ENCODE results near the gene TAS2R40. TPM values are rescaled to one million over a fixed set of nuclear protein-coding genes. Genes with fewer than 3 reads are reported as not detected.
"Not testable (repeated sequence)": the region's sequence is repeated elsewhere in the genome, so short reads cannot be mapped to it uniquely, and the experiment has no call there.

TAS2R40 gene
- total and polyA plus RNA-seq, 2 donors from 2014 or later: not detected

- Histone ChIP-seq H3K9ac (ENCODE audit: low read length in 3 of 3) (peak within 1 kb of the TSS; percentile 55 to 85 (median 84)), H3K27me3 (ENCODE audit: control insufficient read depth, insufficient read depth, low read length) (no peaks in the 10 kb centered on the region), H3K27ac (ENCODE audit: low read depth in 2 of 2, low read length in 2 of 2) (peak within 1 kb of the TSS; percentile 86 to 90), H3K4me3 (ENCODE audit: low read length in 3 of 3) (peak within 1 kb of the TSS; percentile 81 to 99 (median 96)), H3K36me3 (ENCODE audit: control insufficient read depth in 2 of 3, insufficient read depth in 3 of 3, low read length in 3 of 3) (peaks cover 6 to 18% (median 7%) of the 10 kb centered on the region in 3 donors), H3K4me1 (ENCODE audit: control insufficient read depth in 2 of 3, insufficient read depth in 2 of 3, low read depth in 1 of 3, low read length in 3 of 3) (peaks cover 0 to 6% (median 0%) of the 10 kb centered on the region in 3 donors), H3K9me3 (ENCODE audit: control insufficient read depth in 2 of 3, insufficient read depth in 1 of 3, low read length in 3 of 3) (no peaks in the 10 kb centered on the region)
- intact Hi-C loops (cut with DNase I): no loop called here
- DNase-seq (peak; percentile 85 to 95 (median 90)), FAIRE-seq (no peak)
- no peak for TF ChIP-seq CTCF (IDR thresholded peaks at IDR 0.05; ENCODE audit: borderline replicate concordance, extremely low read depth, insufficient read depth)
Measured at GRCh38 chr7:143263266-143264195, 41.7 kb downstream of the TAS2R40 start, which contains the start of gene GSTK1. Gene GSTK1 (plus strand): TSS chr7:143263441. CDS start chr7:143263514, 73 bp downstream.

- H3K4me1 ChIP-seq (ENCODE audit: control insufficient read depth in 2 of 3, insufficient read depth in 2 of 3, low read depth in 1 of 3, low read length in 3 of 3); H3K9me3 ChIP-seq (ENCODE audit: control insufficient read depth in 2 of 3, insufficient read depth in 1 of 3, low read length in 3 of 3); intact Hi-C loops (cut with DNase I); H3K27me3 ChIP-seq (ENCODE audit: control insufficient read depth, insufficient read depth, low read length); FAIRE-seq; DNase-seq: not testable (repeated sequence)
- Histone ChIP-seq H3K9ac (ENCODE audit: low read length in 3 of 3) (peak overlapping the region in 1 of 3 donors; percentile 84), H3K4me3 (ENCODE audit: low read length in 3 of 3) (peak overlapping the region; percentile 81 to 99 (median 96)), H3K27ac (ENCODE audit: low read depth in 2 of 2, low read length in 2 of 2) (peak overlapping the region; percentile 86 to 90), H3K36me3 (ENCODE audit: control insufficient read depth in 2 of 3, insufficient read depth in 3 of 3, low read length in 3 of 3) (peaks cover 6 to 22% (median 7%) of the 10 kb centered on the region in 3 donors)
Measured at GRCh38 chr7:143264196-143264568, 42.3 kb downstream of the TAS2R40 start.

GRCh38 chr7:143265017-143265693, 43.3 kb downstream of the TAS2R40 start:
- Histone ChIP-seq H3K4me3 (ENCODE audit: low read length in 3 of 3) (peak overlapping the region in 1 of 3 donors; percentile 96), H3K27ac (ENCODE audit: low read depth in 2 of 2, low read length in 2 of 2) (no peak overlapping the region), H3K36me3 (ENCODE audit: control insufficient read depth in 2 of 3, insufficient read depth in 3 of 3, low read length in 3 of 3) (peaks cover 6 to 22% (median 8%) of the 10 kb centered on the region in 3 donors), H3K27me3 (ENCODE audit: control insufficient read depth, insufficient read depth, low read length) (no peaks in the 10 kb centered on the region), H3K9me3 (ENCODE audit: control insufficient read depth in 2 of 3, insufficient read depth in 1 of 3, low read length in 3 of 3) (no peaks in the 10 kb centered on the region), H3K4me1 (ENCODE audit: control insufficient read depth in 2 of 3, insufficient read depth in 2 of 3, low read depth in 1 of 3, low read length in 3 of 3) (peaks cover 0 to 6% (median 0%) of the 10 kb centered on the region in 3 donors), H3K9ac (ENCODE audit: low read length in 3 of 3) (no peak overlapping the region)
- intact Hi-C loops (cut with DNase I): no loop called here
- DNase-seq (no peak), FAIRE-seq (no peak)
- no peak for TF ChIP-seq CTCF (IDR thresholded peaks at IDR 0.05; ENCODE audit: borderline replicate concordance, extremely low read depth, insufficient read depth)

GRCh38 chr7:143269251-143269650, 47.4 kb downstream of the TAS2R40 start:
- Histone ChIP-seq H3K4me1 (ENCODE audit: control insufficient read depth in 2 of 3, insufficient read depth in 2 of 3, low read depth in 1 of 3, low read length in 3 of 3) (peaks cover 0 to 6% (median 0%) of the 10 kb centered on the region in 3 donors), H3K4me3 (ENCODE audit: low read length in 3 of 3) (no peak overlapping the region), H3K36me3 (ENCODE audit: control insufficient read depth in 2 of 3, insufficient read depth in 3 of 3, low read length in 3 of 3) (peaks cover 6 to 22% (median 8%) of the 10 kb centered on the region in 3 donors), H3K9ac (ENCODE audit: low read length in 3 of 3) (no peak overlapping the region), H3K27ac (ENCODE audit: low read depth in 2 of 2, low read length in 2 of 2) (peak overlapping the region in 1 of 2 donors; percentile 13), H3K9me3 (ENCODE audit: control insufficient read depth in 2 of 3, insufficient read depth in 1 of 3, low read length in 3 of 3) (no peaks in the 10 kb centered on the region), H3K27me3 (ENCODE audit: control insufficient read depth, insufficient read depth, low read length) (no peaks in the 10 kb centered on the region)
- no peak for FAIRE-seq
- intact Hi-C loops (cut with DNase I): no loop called here
- TF ChIP-seq CTCF (IDR thresholded peaks at IDR 0.05; ENCODE audit: borderline replicate concordance, extremely low read depth, insufficient read depth): no peak
- DNase-seq: no peak
